Kidney (tissue), 14 donors: ENCODE data around the gene BTN1A1. TPM values are rescaled to one million over a fixed set of nuclear protein-coding genes. Genes with fewer than 3 reads are reported as not detected.

ENCODE experiments used
- DNase-seq, 5 donors: peaks; one replicate each; pipeline ENCODE4 v3.0.0-alpha.2; 2013 to 2020
- FAIRE-seq: peaks from 2 replicates; lab custom pipeline; 2012; peaks lifted over from hg19 to GRCh38; lab: Jason Lieb, UNC
- H3K27ac ChIP-seq, 2 donors: one replicate each; pipeline ENCODE4 v1.7.0; 2013; ENCODE audit warnings: low read depth in 2 of 2, low read length in 2 of 2, inconsistent platforms in 1 of 2
- H3K27me3 ChIP-seq: one replicate; pipeline ENCODE4 v1.7.1; 2013; ENCODE audit warnings: low read length, inconsistent platforms; ENCODE audit not compliant: control insufficient read depth, insufficient read depth
- H3K36me3 ChIP-seq, 3 donors: one replicate each; pipeline versions ENCODE4 v1.7.0 to v1.7.1; 2013; ENCODE audit warnings: low read length in 3 of 3, control low read depth in 1 of 3, inconsistent platforms in 1 of 3; ENCODE audit not compliant: insufficient read depth in 3 of 3, control insufficient read depth in 2 of 3
- H3K4me1 ChIP-seq, 3 donors: one replicate each; pipeline versions ENCODE4 v1.7.0 to v1.7.1; 2013; ENCODE audit warnings: low read length in 3 of 3, inconsistent platforms in 1 of 3, low read depth in 1 of 3; ENCODE audit not compliant: control insufficient read depth in 2 of 3, insufficient read depth in 2 of 3
- H3K4me3 ChIP-seq, 3 donors: one replicate each; pipeline versions ENCODE4 v1.7.0 to v1.8.1; 2013; ENCODE audit warnings: low read length in 3 of 3, control low read depth in 1 of 3, inconsistent platforms in 1 of 3
- H3K9ac ChIP-seq, 3 donors: one replicate each; pipeline versions ENCODE4 v1.7.0 to v1.7.1; 2013; ENCODE audit warnings: low read length in 3 of 3, control low read depth in 1 of 3, inconsistent platforms in 1 of 3
- H3K9me3 ChIP-seq, 3 donors: one replicate each; pipeline versions ENCODE4 v1.7.0 to v1.7.1; 2013; ENCODE audit warnings: low read length in 3 of 3, control low read depth in 1 of 3, inconsistent platforms in 1 of 3; ENCODE audit not compliant: control insufficient read depth in 2 of 3, insufficient read depth in 1 of 3
- CTCF ChIP-seq: IDR thresholded peaks from 3 replicates; pipeline ENCODE4 v1.5.1; 2012; ENCODE audit warnings: mild to moderate bottlenecking, moderate library complexity, borderline replicate concordance; ENCODE audit not compliant: insufficient read depth; ENCODE audit errors: extremely low read depth
- intact Hi-C: fragments of 100-400 bp; cut with DNase I; formaldehyde crosslinking; loops from one replicate; pipeline ENCODE4 v1.11.1; 2022
- polyA plus RNA-seq: library from polyadenylated mRNA; stranded (reverse); fragments of 350-450 nt; fragmentation: Illumina TruSeq; extraction: RNeasy Lipid Tissue Mini Kit (QIAGEN cat#74804); gene quantifications from one replicate; pipeline ENCODE4 v1.2.3, GENCODE V29; 2014; ENCODE audit warnings: low read depth, low replicate concordance; ENCODE audit not compliant: insufficient read depth
- total RNA-seq: library from RNA; stranded (reverse); fragmentation: NEBNext Ultra II Directional; extraction: Animal tissue kit (Norgen Biotek cat#: 25700); gene quantifications from one replicate; pipeline ENCODE4 v1.2.1, GENCODE V29; 2021
- donor health status: control.
- donor health status: control.
- donor health status: control.
- donor health status: control.
- donor health status: control.
- donor health status: DM: yes; HTN: yes; CAD: no.
- donor health status: Normal renal cell carcinoma (clear cell type).

The BTN1A1 gene
- total and polyA plus RNA-seq, 2 donors from 2014 or later = 0.09 TPM; not detected in 1

- Histone ChIP-seq H3K36me3 (no peaks in the 10 kb centered on the region), H3K4me3 (no peak overlapping the region), H3K9me3 (no peaks in the 10 kb centered on the region), H3K4me1 (peaks cover 0 to 5% (median 4%) of the 10 kb centered on the region in 3 donors), H3K27me3 (no peaks in the 10 kb centered on the region), H3K27ac (no peak overlapping the region), H3K9ac (no peak overlapping the region)
- DNase-seq (no peak), FAIRE-seq (no peak)
- no peak for TF ChIP-seq CTCF
- intact Hi-C loops = no loop called here
Observed at GRCh38 chr6:26478100-26478984, 21.8 kb upstream of the BTN1A1 start.

- no peaks in the 10 kb centered on the region for H3K36me3 ChIP-seq
- H3K4me1 ChIP-seq = peaks cover 0 to 5% (median 4%) of the 10 kb centered on the region in 3 donors
- DNase-seq (no peak), FAIRE-seq (no peak)
- TF ChIP-seq CTCF = no peak
- no peak overlapping the region for H3K27ac ChIP-seq
- no peak overlapping the region for H3K9ac ChIP-seq
- H3K9me3 ChIP-seq = no peaks in the 10 kb centered on the region
- H3K4me3 ChIP-seq = no peak overlapping the region
- intact Hi-C loops = no loop called here
- H3K27me3 ChIP-seq = no peaks in the 10 kb centered on the region
Observed at GRCh38 chr6:26478985-26479278, 21.2 kb upstream of the BTN1A1 start.

- Histone ChIP-seq H3K9ac (no peak overlapping the region), H3K4me1 (no peaks in the 10 kb centered on the region), H3K4me3 (no peak overlapping the region), H3K27me3 (no peaks in the 10 kb centered on the region), H3K27ac (no peak overlapping the region), H3K36me3 (no peaks in the 10 kb centered on the region), H3K9me3 (peaks cover 0 to 3% (median 0%) of the 10 kb centered on the region in 3 donors)
- intact Hi-C loops = no loop called here
- FAIRE-seq (no peak), DNase-seq (no peak)
- TF ChIP-seq CTCF = no peak
Observed at GRCh38 chr6:26482338-26482737, 17.8 kb upstream of the BTN1A1 start.
